Adrenal gland (tissue), 12 donors: ENCODE data around the gene MEGF11. TPM values are rescaled to one million over a fixed set of nuclear protein-coding genes. Genes with fewer than 3 reads are reported as not detected.
A peak's percentile ranks its signal among the peaks of the same experiment; 100 is the strongest.
"Not testable (repeated sequence)": the region's sequence is repeated elsewhere in the genome, so short reads cannot be mapped to it uniquely, and the experiment has no call there.

Source experiments
- DNase-seq, 7 donors: peaks; one replicate each; pipeline ENCODE4 v3.0.0-alpha.2; 2019 to 2020
- H3K27ac ChIP-seq, 5 donors: fragments of 200-600 bp; sonication (generic) in 4 of 5; 1 replicate in 3 of 5; 2 replicates in 2 of 5; pipeline versions ENCODE4 v1.5.1 to v1.8.0; 2016 to 2020; ENCODE audit warnings: mild to moderate bottlenecking in 1 of 5
- H3K27me3 ChIP-seq: fragments of 200-600 bp; 2 replicates; pipeline ENCODE4 v1.8.0; 2021
- H3K36me3 ChIP-seq, 2 donors: fragments of 200-600 bp; replicated peaks in 1 of 2; 1 replicate in 1 of 2; 2 replicates in 1 of 2; pipeline versions ENCODE4 v1.5.1 to v1.8.0; 2018 to 2022
- H3K4me1 ChIP-seq, 2 donors: fragments of 200-600 bp; replicated peaks in 1 of 2; 1 replicate in 1 of 2; 2 replicates in 1 of 2; pipeline versions ENCODE4 v1.5.1 to v1.8.0; 2018 to 2021
- H3K4me3 ChIP-seq, 4 donors: fragments of 200-600 bp; sonication (generic) in 3 of 4; one replicate each; pipeline ENCODE4 v1.5.1; 2016 to 2018
- H3K9me3 ChIP-seq, 3 donors: fragments of 200-600 bp; sonication (generic) in 1 of 3; replicated peaks in 1 of 3; 1 replicate in 2 of 3; 2 replicates in 1 of 3; pipeline versions ENCODE4 v1.5.1 to v1.8.0; 2016 to 2021
- CTCF ChIP-seq, 6 experiments: fragments of 450-650 bp in 4 of 6; fragments of 200-600 bp in 2 of 6; sonication (generic) in 1 of 6; IDR thresholded peaks; 1 replicate in 5 of 6; 2 replicates in 1 of 6; pipeline versions ENCODE4 v1.5.1 to v1.8.0; 2016 to 2021; ENCODE audit warnings: antibody characterized with exemption in 6 of 6, mild to moderate bottlenecking in 2 of 6, moderate library complexity in 1 of 6
- POLR2A ChIP-seq, 2 donors: fragments of 450-650 bp; IDR thresholded peaks; one replicate each; pipeline ENCODE4 v1.6.1; 2017; ENCODE audit warnings: antibody characterized with exemption in 2 of 2, mild to moderate bottlenecking in 2 of 2, moderate library complexity in 1 of 2
- WGBS, 4 donors: extraction: QIAGEN DNeasy Blood & Tissue Kit in 2 of 4; methylation state at CpG; one replicate each; pipeline versions ENCODE4 v1.1.5 to v1.1.7; 2013 to 2017; 5-methylcytosine and 5-hydroxymethylcytosine counted together
- intact Hi-C, 2 donors: fragments of 100-400 bp; cut with DNase I; formaldehyde crosslinking; loops; one replicate each; pipeline versions ENCODE4 v1.14.1 to v1.15.0; 2022 to 2023
- polyA plus RNA-seq, 3 donors: library from polyadenylated mRNA; stranded (reverse); fragments of 200-250 nt in 2 of 3; fragments of 350-450 nt in 1 of 3; fragmentation: Illumina TruSeq in 1 of 3; extraction: RNeasy Lipid Tissue Mini Kit (QIAGEN cat#74804) in 1 of 3; gene quantifications; one replicate each; pipeline ENCODE4 v1.2.3, GENCODE V29; 2013 to 2014
- total RNA-seq, 9 donors: library from RNA; depleted of rRNA in 4 of 9; stranded (reverse); fragments of >200 nt in 4 of 9; fragments of 120-200 nt in 1 of 9; fragmentation: NEBNext Ultra II Directional in 1 of 9; extraction: Animal tissue kit (Norgen Biotek cat#: 25700) in 1 of 9; gene quantifications; one replicate each; pipeline versions ENCODE4 v1.1.0 to v1.2.4, GENCODE V29; 2013 to 2023
- donor health status: healthy with polysubstance abuse.
- donor health status: Bipolar disorder and iron deficiency.
- donor health status: DM: yes; HTN: yes; CAD: no.
- donor health status: DM: no; HTN: no; CAD: no.
- donor health status: DM: no; HTN: no; CAD: no.
- donor health status: DM: yes; HTN: yes; CAD: no.

The MEGF11 gene
- total and polyA plus RNA-seq, 12 donors, result 0.04 to 0.98 (median 0.14) TPM; not detected in 5

- Histone ChIP-seq H3K4me3 (no peak overlapping the region), H3K9me3 (no peaks in the 10 kb centered on the region), H3K4me1 (no peaks in the 10 kb centered on the region), H3K27me3 (no peaks in the 10 kb centered on the region), H3K36me3 (no peaks in the 10 kb centered on the region), H3K27ac (no peak overlapping the region)
- intact Hi-C loops, result no loop called here
- DNase-seq, result no peak
- no peak for TF ChIP-seq POLR2A (IDR thresholded peaks at IDR 0.05)
- TF ChIP-seq CTCF (IDR thresholded peaks at IDR 0.05), result no peak
Observed at GRCh38 chr15:66275352-66275751, 21.8 kb upstream of the MEGF11 start.

GRCh38 chr15:66270932-66271331, 17.4 kb upstream of the MEGF11 start:
- H3K36me3 ChIP-seq, result no peaks in the 10 kb centered on the region
- no peak overlapping the region for H3K27ac ChIP-seq
- no peak for DNase-seq
- intact Hi-C loops, result no loop called here
- H3K4me3 ChIP-seq, result no peak overlapping the region
- peaks cover 7 to 8% of the 10 kb centered on the region in 2 donors for H3K4me1 ChIP-seq
- no peak for TF ChIP-seq CTCF (IDR thresholded peaks at IDR 0.05)
- TF ChIP-seq POLR2A (IDR thresholded peaks at IDR 0.05), result no peak
- H3K9me3 ChIP-seq, result no peaks in the 10 kb centered on the region
- H3K27me3 ChIP-seq, result no peaks in the 10 kb centered on the region
- WGBS, 4 donors, result 67 to 90% (median 72%) methylated on average over 6 of the region's 6 CpGs

GRCh38 chr15:66269326-66270090, 16.0 kb upstream of the MEGF11 start:
- no peaks in the 10 kb centered on the region for H3K9me3 ChIP-seq
- H3K4me3 ChIP-seq, result no peak overlapping the region
- peak overlapping the region in 2 of 5 donors; percentile 26 to 52 for H3K27ac ChIP-seq
- H3K27me3 ChIP-seq, result no peaks in the 10 kb centered on the region
- WGBS, 4 donors, result 21 to 31% (median 25%) methylated on average over 13 of the region's 13 CpGs
- TF ChIP-seq POLR2A (IDR thresholded peaks at IDR 0.05) (no peak), CTCF (IDR thresholded peaks at IDR 0.05) (no peak)
- peak; percentile 69 to 93 (median 88) for DNase-seq
- H3K36me3 ChIP-seq, result no peaks in the 10 kb centered on the region
- intact Hi-C loops, result no loop called here
- peaks cover 7 to 8% of the 10 kb centered on the region in 2 donors for H3K4me1 ChIP-seq

GRCh38 chr15:66264859-66265513, 11.4 kb upstream of the MEGF11 start:
- intact Hi-C loops, result no loop called here
- WGBS, 4 donors, result 90 to 92% (median 91%) methylated on average over 15 to 20 of the region's 20 CpGs

GRCh38 chr15:66262837-66263236, 9.3 kb upstream of the MEGF11 start:
- DNase-seq, H3K4me3 ChIP-seq, H3K36me3 ChIP-seq, H3K9me3 ChIP-seq, H3K27ac ChIP-seq, intact Hi-C loops, H3K27me3 ChIP-seq, H3K4me1 ChIP-seq: not testable (repeated sequence)
- 88 to 100% (median 93%) methylated on average over 1 of the region's 1 CpG for WGBS, 4 donors

More at GRCh38 chr15:66264859-66265513, 11.4 kb upstream of the MEGF11 start:
- no peak for TF ChIP-seq CTCF (IDR thresholded peaks at IDR 0.05)
- TF ChIP-seq POLR2A (IDR thresholded peaks at IDR 0.05), result no peak
- Histone ChIP-seq H3K36me3 (no peaks in the 10 kb centered on the region), H3K4me1 (peaks cover 7 to 8% of the 10 kb centered on the region in 2 donors), H3K27me3 (no peaks in the 10 kb centered on the region), H3K4me3 (no peak overlapping the region), H3K27ac (no peak overlapping the region), H3K9me3 (no peaks in the 10 kb centered on the region)
- no peak for DNase-seq
